Liver (tissue), 9 donors: ENCODE data around the gene POFUT2. TPM values are rescaled to one million over a fixed set of nuclear protein-coding genes. Genes with fewer than 3 reads are reported as not detected.
A peak's percentile ranks its signal among the peaks of the same experiment; 100 is the strongest.

Source experiments
- DNase-seq: peaks from one replicate; pipeline ENCODE4 v3.0.0-alpha.2; 2017; ENCODE audit warnings: low spot score
- H3K27ac ChIP-seq, 2 donors: one replicate each; pipeline ENCODE4 v1.7.0; 2013; ENCODE audit warnings: inconsistent platforms in 2 of 2, low read length in 2 of 2, control low read depth in 1 of 2, low read depth in 1 of 2, mild to moderate bottlenecking in 1 of 2
- H3K27me3 ChIP-seq, 4 donors: one replicate each; pipeline versions ENCODE4 v1.6.1 to v1.7.0; 2013; ENCODE audit warnings: low read length in 3 of 4, inconsistent platforms in 1 of 4, mild to moderate bottlenecking in 1 of 4, moderate library complexity in 1 of 4; ENCODE audit not compliant: control insufficient read depth in 4 of 4, insufficient read depth in 4 of 4
- H3K36me3 ChIP-seq, 4 donors: one replicate each; pipeline versions ENCODE4 v1.6.1 to v1.7.0; 2013; ENCODE audit warnings: low read length in 3 of 4, mild to moderate bottlenecking in 3 of 4, low read depth in 1 of 4, moderate library complexity in 1 of 4; ENCODE audit not compliant: control insufficient read depth in 4 of 4, insufficient read depth in 3 of 4
- H3K4me1 ChIP-seq, 4 donors: one replicate each; pipeline versions ENCODE4 v1.6.1 to v1.7.0; 2013; ENCODE audit warnings: low read length in 3 of 4, mild to moderate bottlenecking in 3 of 4, moderate library complexity in 1 of 4; ENCODE audit not compliant: control insufficient read depth in 4 of 4, insufficient read depth in 4 of 4
- H3K4me3 ChIP-seq, 3 donors: one replicate each; pipeline versions ENCODE4 v1.6.1 to v1.7.0; 2013; ENCODE audit warnings: low read length in 3 of 3, control low read depth in 1 of 3, low read depth in 1 of 3, mild to moderate bottlenecking in 1 of 3
- H3K9ac ChIP-seq, 2 donors: one replicate each; pipeline ENCODE4 v1.7.0; 2013; ENCODE audit warnings: low read length in 2 of 2, mild to moderate bottlenecking in 2 of 2, moderate library complexity in 2 of 2, control low read depth in 1 of 2, low read depth in 1 of 2
- H3K9me3 ChIP-seq, 4 donors: one replicate each; pipeline versions ENCODE4 v1.6.1 to v1.7.0; 2013; ENCODE audit warnings: low read length in 3 of 4; ENCODE audit not compliant: control insufficient read depth in 4 of 4
- EGR1 ChIP-seq, 2 donors: IDR thresholded peaks; 2 replicates each; pipeline ENCODE4 v1.6.1; 2016 to 2018; ENCODE audit warnings: antibody characterized with exemption in 2 of 2, low read depth in 2 of 2
- FOXA1 ChIP-seq: IDR thresholded peaks from 2 replicates; pipeline ENCODE4 v1.6.1; 2016; ENCODE audit warnings: antibody characterized with exemption
- FOXA2 ChIP-seq: IDR thresholded peaks from 2 replicates; pipeline ENCODE4 v1.6.1; 2016; ENCODE audit warnings: antibody characterized with exemption
- GABPA ChIP-seq, 2 donors: IDR thresholded peaks in 1 of 2; conservative IDR thresholded peaks in 1 of 2; 2 replicates each; pipeline ENCODE4 v1.6.1; 2016; ENCODE audit warnings: antibody characterized with exemption in 2 of 2, mild to moderate bottlenecking in 1 of 2, moderate library complexity in 1 of 2
- HNF4A ChIP-seq, 2 donors: conservative IDR thresholded peaks; 2 replicates each; pipeline ENCODE4 v1.6.1; 2016; ENCODE audit warnings: antibody characterized with exemption in 2 of 2, mild to moderate bottlenecking in 2 of 2
- HNF4G ChIP-seq: IDR thresholded peaks from 2 replicates; pipeline ENCODE4 v1.6.1; 2016; ENCODE audit warnings: antibody characterized with exemption
- JUND ChIP-seq, 2 donors: IDR thresholded peaks; 2 replicates each; pipeline ENCODE4 v1.6.1; 2016; ENCODE audit warnings: antibody characterized with exemption in 2 of 2
- NR2F2 ChIP-seq: IDR thresholded peaks from 2 replicates; pipeline ENCODE4 v1.6.1; 2016; ENCODE audit warnings: antibody characterized with exemption
- RAD21 ChIP-seq, 2 donors: IDR thresholded peaks; 2 replicates each; pipeline ENCODE4 v1.6.1; 2016; ENCODE audit warnings: antibody characterized with exemption in 2 of 2, mild to moderate bottlenecking in 2 of 2
- RXRA ChIP-seq, 2 donors: IDR thresholded peaks; 2 replicates each; pipeline ENCODE4 v1.6.1; 2017 to 2018; ENCODE audit warnings: antibody characterized with exemption in 2 of 2, mild to moderate bottlenecking in 1 of 2
- SP1 ChIP-seq: IDR thresholded peaks from 2 replicates; pipeline ENCODE4 v1.6.1; 2018; ENCODE audit warnings: antibody characterized with exemption, mild to moderate bottlenecking
- TAF1 ChIP-seq: conservative IDR thresholded peaks from 2 replicates; pipeline ENCODE4 v1.6.1; 2016; ENCODE audit warnings: antibody characterized with exemption, mild to moderate bottlenecking
- YY1 ChIP-seq: IDR thresholded peaks from 2 replicates; pipeline ENCODE4 v1.6.1; 2016; ENCODE audit warnings: antibody characterized with exemption, mild to moderate bottlenecking
- WGBS: extraction: QIAGEN DNeasy Blood & Tissue Kit; methylation state at CpG from one replicate; pipeline ENCODE4 v1.1.7; 2013; 5-methylcytosine and 5-hydroxymethylcytosine counted together
- polyA plus RNA-seq, 2 donors: library from polyadenylated mRNA; stranded (reverse) in 1 of 2; unstranded in 1 of 2; fragments of 200-250 nt in 1 of 2; fragments of >200 nt in 1 of 2; fragmentation: Nextera tagmentation in 1 of 2; extraction: Ambion mirVana in 1 of 2; gene quantifications; one replicate each; pipeline versions ENCODE4 v1.2.1 to v1.2.3, GENCODE V29; 2013 to 2015
- total RNA-seq, 2 donors: library from RNA; depleted of rRNA; stranded (reverse); fragments of >200 nt; gene quantifications; one replicate each; pipeline ENCODE4 v1.2.3, GENCODE V29; 2014
- TF ChIP-seq, protein P1 (sequence below): IDR thresholded peaks from 2 replicates; pipeline ENCODE4 v1.6.1; 2016; ENCODE audit warnings: antibody characterized with exemption
- TF ChIP-seq, protein P2 (sequence below): IDR thresholded peaks from 2 replicates; pipeline ENCODE4 v1.6.1; 2016; ENCODE audit warnings: antibody characterized with exemption
- TF ChIP-seq, protein P3 (sequence below): IDR thresholded peaks from 2 replicates; pipeline ENCODE4 v1.6.1; 2016; ENCODE audit warnings: antibody characterized with exemption, mild to moderate bottlenecking
- TF ChIP-seq, protein P4 (sequence below): fragments of 150-350 bp; IDR thresholded peaks from 2 replicates; pipeline ENCODE4 v1.5.1; 2017; ENCODE audit warnings: improper control_type of control experiment, low read depth, low read length; ENCODE audit not compliant: missing input control
- donor health status: healthy.
- donor health status: healthy.
- donor health status: healthy.
- donor health status: healthy.
- donor health status: healthy.

The POFUT2 gene
- total and polyA plus RNA-seq, 4 donors = 3.3 to 15.6 (median 7.9) TPM

DNA sequence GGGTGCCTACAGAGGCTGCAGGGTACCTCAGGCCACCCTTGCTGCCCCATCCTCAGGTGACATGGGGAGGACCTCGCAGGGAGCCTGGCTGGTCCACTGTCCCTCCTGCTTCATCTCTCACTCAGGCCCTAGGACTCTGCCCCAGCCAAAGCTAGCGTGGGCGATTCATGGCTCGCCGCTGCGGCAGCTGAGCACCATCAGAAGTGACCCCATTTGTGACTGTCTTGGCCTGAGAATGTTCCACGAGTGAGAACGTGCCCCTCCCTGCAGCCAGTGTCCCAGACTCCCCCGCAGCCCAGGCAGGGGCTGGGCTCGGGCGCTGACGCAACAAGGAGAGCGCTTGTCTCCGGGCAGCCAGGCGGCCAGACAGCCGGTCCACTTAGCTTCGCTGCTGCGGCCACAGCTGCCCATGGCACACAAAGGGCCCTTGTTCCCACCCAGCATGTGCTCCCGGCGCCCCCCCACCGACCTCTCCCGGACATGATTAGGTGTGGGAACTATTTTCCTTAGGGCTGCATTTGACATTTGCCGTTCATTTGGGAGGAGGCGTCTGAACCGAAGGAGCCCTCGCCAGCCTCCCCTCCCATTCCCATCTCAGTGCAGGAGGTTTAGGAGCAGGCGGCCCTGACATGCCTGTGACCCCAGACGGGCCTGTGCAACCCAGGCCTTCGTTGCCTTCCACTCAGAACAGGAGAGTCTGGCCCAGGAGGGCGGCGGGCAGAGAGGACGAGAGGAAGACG lies 19.3 kb upstream of the POFUT2 start:
- DNase-seq = no peak
- Histone ChIP-seq H3K36me3 (no peaks in the 10 kb centered on the region), H3K4me1 (peaks cover 8 to 31% (median 22%) of the 10 kb centered on the region in 4 donors), H3K4me3 (no peak overlapping the region), H3K27ac (peak overlapping the region; percentile 25 to 57), H3K9ac (no peak overlapping the region), H3K9me3 (no peaks in the 10 kb centered on the region), H3K27me3 (no peaks in the 10 kb centered on the region)
- WGBS = 43% methylated on average over 33 of the region's 33 CpGs
- TF ChIP-seq HNF4A (conservative IDR thresholded peaks at IDR 0.05) (no peak), FOXA2 (no peak), FOXA1 (no peak), RXRA (IDR thresholded peaks at IDR 0.05) (peak; percentile 35 to 41), EGR1 (IDR thresholded peaks at IDR 0.05; ENCODE audit: low read depth in 2 of 2) (peak; percentile 38 to 90), SP1 (peak; percentile 48), RAD21 (IDR thresholded peaks at IDR 0.05) (peak; percentile 16 to 44), YY1 (no peak), TAF1 (no peak), NR2F2 (peak; percentile 46), JUND (IDR thresholded peaks at IDR 0.05) (no peak), GABPA (IDR thresholded peaks at IDR 0.05 in 1 of 2, conservative IDR thresholded peaks at IDR 0.05 in 1 of 2) (no peak)
- TF ChIP-seq, protein P1, sequence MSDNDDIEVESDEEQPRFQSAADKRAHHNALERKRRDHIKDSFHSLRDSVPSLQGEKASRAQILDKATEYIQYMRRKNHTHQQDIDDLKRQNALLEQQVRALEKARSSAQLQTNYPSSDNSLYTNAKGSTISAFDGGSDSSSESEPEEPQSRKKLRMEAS = no peak
- TF ChIP-seq, protein P2, sequence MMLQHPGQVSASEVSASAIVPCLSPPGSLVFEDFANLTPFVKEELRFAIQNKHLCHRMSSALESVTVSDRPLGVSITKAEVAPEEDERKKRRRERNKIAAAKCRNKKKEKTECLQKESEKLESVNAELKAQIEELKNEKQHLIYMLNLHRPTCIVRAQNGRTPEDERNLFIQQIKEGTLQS = peak; percentile 65
- TF ChIP-seq, protein P3, sequence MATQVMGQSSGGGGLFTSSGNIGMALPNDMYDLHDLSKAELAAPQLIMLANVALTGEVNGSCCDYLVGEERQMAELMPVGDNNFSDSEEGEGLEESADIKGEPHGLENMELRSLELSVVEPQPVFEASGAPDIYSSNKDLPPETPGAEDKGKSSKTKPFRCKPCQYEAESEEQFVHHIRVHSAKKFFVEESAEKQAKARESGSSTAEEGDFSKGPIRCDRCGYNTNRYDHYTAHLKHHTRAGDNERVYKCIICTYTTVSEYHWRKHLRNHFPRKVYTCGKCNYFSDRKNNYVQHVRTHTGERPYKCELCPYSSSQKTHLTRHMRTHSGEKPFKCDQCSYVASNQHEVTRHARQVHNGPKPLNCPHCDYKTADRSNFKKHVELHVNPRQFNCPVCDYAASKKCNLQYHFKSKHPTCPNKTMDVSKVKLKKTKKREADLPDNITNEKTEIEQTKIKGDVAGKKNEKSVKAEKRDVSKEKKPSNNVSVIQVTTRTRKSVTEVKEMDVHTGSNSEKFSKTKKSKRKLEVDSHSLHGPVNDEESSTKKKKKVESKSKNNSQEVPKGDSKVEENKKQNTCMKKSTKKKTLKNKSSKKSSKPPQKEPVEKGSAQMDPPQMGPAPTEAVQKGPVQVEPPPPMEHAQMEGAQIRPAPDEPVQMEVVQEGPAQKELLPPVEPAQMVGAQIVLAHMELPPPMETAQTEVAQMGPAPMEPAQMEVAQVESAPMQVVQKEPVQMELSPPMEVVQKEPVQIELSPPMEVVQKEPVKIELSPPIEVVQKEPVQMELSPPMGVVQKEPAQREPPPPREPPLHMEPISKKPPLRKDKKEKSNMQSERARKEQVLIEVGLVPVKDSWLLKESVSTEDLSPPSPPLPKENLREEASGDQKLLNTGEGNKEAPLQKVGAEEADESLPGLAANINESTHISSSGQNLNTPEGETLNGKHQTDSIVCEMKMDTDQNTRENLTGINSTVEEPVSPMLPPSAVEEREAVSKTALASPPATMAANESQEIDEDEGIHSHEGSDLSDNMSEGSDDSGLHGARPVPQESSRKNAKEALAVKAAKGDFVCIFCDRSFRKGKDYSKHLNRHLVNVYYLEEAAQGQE = no peak
- TF ChIP-seq, protein P4, sequence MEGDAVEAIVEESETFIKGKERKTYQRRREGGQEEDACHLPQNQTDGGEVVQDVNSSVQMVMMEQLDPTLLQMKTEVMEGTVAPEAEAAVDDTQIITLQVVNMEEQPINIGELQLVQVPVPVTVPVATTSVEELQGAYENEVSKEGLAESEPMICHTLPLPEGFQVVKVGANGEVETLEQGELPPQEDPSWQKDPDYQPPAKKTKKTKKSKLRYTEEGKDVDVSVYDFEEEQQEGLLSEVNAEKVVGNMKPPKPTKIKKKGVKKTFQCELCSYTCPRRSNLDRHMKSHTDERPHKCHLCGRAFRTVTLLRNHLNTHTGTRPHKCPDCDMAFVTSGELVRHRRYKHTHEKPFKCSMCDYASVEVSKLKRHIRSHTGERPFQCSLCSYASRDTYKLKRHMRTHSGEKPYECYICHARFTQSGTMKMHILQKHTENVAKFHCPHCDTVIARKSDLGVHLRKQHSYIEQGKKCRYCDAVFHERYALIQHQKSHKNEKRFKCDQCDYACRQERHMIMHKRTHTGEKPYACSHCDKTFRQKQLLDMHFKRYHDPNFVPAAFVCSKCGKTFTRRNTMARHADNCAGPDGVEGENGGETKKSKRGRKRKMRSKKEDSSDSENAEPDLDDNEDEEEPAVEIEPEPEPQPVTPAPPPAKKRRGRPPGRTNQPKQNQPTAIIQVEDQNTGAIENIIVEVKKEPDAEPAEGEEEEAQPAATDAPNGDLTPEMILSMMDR = no peak

DNA sequence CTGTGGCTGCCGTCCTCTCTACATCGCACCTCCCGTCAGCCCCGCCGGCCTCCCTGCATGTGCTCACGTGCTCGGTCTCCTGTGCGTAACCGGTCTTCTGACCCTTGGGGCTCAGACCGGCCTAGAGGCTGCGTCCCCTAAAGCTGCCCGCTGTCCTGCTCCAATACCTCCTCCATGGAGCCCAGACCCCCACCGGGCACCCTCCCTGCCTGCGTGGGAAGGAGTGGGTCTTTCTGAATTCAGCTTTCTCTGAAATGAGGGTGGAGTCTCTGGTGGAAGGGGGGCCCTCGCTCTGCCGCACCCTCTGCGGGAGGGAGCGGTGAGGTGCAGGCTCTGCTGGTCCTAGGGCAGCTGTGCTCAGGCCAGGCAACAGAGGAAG lies 18.7 kb upstream of the POFUT2 start:
- no peak overlapping the region for H3K9ac ChIP-seq
- TF ChIP-seq, protein P3 = no peak
- TF ChIP-seq TAF1 (no peak), HNF4A (conservative IDR thresholded peaks at IDR 0.05) (no peak), RAD21 (IDR thresholded peaks at IDR 0.05) (no peak), RXRA (IDR thresholded peaks at IDR 0.05) (no peak), EGR1 (IDR thresholded peaks at IDR 0.05; ENCODE audit: low read depth in 2 of 2) (no peak), HNF4G (no peak), FOXA1 (no peak), YY1 (no peak)
- TF ChIP-seq, protein P4 = no peak
- TF ChIP-seq, protein P2 = no peak
- TF ChIP-seq, protein P1 = no peak
- no peaks in the 10 kb centered on the region for H3K36me3 ChIP-seq
- H3K4me1 ChIP-seq = peaks cover 8 to 32% (median 24%) of the 10 kb centered on the region in 4 donors
- no peaks in the 10 kb centered on the region for H3K27me3 ChIP-seq
- 91% methylated on average over 18 of the region's 18 CpGs for WGBS
- H3K9me3 ChIP-seq = no peaks in the 10 kb centered on the region
- H3K4me3 ChIP-seq = no peak overlapping the region
- H3K27ac ChIP-seq = peak overlapping the region; percentile 25 to 57
- no peak for DNase-seq
